A673 (cell line): ENCODE measurements around the gene SNX27. TPM values are rescaled to one million over a fixed set of nuclear protein-coding genes. Genes with fewer than 3 reads are reported as not detected.

Experiments used
- BruUV-seq: library from RNA; stranded (reverse); fragments of 400-500 nt; replicated peaks from 2 replicates; lab custom pipeline; 2021; lab: Mats Ljungman, UMichigan
- CTCF ChIA-PET: fragments of 300-600 bp; sonication (Branson Sonifier 250); formaldehyde crosslinking; loops from one replicate; lab custom pipeline; 2022; ENCODE audit warnings: antibody characterized with exemption; lab: Charles Lee
- POLR2A ChIA-PET: fragments of 300-600 bp; sonication (Branson Sonifier 250); formaldehyde crosslinking; loops from one replicate; lab custom pipeline; 2022; ENCODE audit warnings: antibody characterized with exemption; ENCODE audit not compliant: low non-redundant PET; lab: Charles Lee
- DNase-seq: peaks from one replicate; pipeline ENCODE4 v3.0.0-alpha.2; 2015; ENCODE audit warnings: low spot score
- H3K27ac ChIP-seq: fragments of 200-600 bp; sonication (generic); 2 replicates; pipeline ENCODE4 v1.5.1; 2016; ENCODE audit warnings: mixed run types, low read depth, mild to moderate bottlenecking, mixed read lengths, antibody characterized with exemption, low read length; ENCODE audit not compliant: poor library complexity, severe bottlenecking
- H3K27me3 ChIP-seq: fragments of 200-600 bp; sonication (generic); replicated peaks from 2 replicates; pipeline ENCODE4 v1.6.1; 2017; ENCODE audit warnings: mixed run types, low read depth, mild to moderate bottlenecking, mixed read lengths, antibody characterized with exemption, low read length; ENCODE audit not compliant: insufficient read depth, poor library complexity
- H3K36me3 ChIP-seq: fragments of 200-600 bp; sonication (generic); 2 replicates; pipeline ENCODE4 v1.6.1; 2016; ENCODE audit warnings: mixed run types, mild to moderate bottlenecking, mixed read lengths, antibody characterized with exemption, low read length; ENCODE audit not compliant: insufficient read depth, poor library complexity, severe bottlenecking
- H3K4me1 ChIP-seq: fragments of 200-600 bp; sonication (generic); 2 replicates; pipeline ENCODE4 v1.6.1; 2017; ENCODE audit warnings: mixed run types, mild to moderate bottlenecking, mixed read lengths, antibody characterized with exemption, low read length; ENCODE audit not compliant: insufficient read depth, poor library complexity, severe bottlenecking
- H3K4me3 ChIP-seq: fragments of 200-600 bp; sonication (generic); 2 replicates; pipeline ENCODE4 v1.5.1; 2016; ENCODE audit warnings: low read depth, mixed run types, mild to moderate bottlenecking, mixed read lengths, low read length; ENCODE audit not compliant: poor library complexity, severe bottlenecking
- H3K9me3 ChIP-seq: fragments of 200-600 bp; sonication (generic); 2 replicates; pipeline ENCODE4 v1.6.1; 2016; ENCODE audit warnings: mixed run types, low read depth, mild to moderate bottlenecking, mixed read lengths, antibody characterized with exemption, low read length; ENCODE audit not compliant: poor library complexity, severe bottlenecking
- CTCF ChIP-seq: fragments of 300-800, 200-600 bp; sonication (generic); conservative IDR thresholded peaks from 2 replicates; pipeline ENCODE4 v1.5.1; 2017; ENCODE audit warnings: low read depth, mild to moderate bottlenecking, antibody characterized with exemption, low read length, moderate library complexity, mixed read lengths
- EZH2 ChIP-seq: fragments of 200-600 bp; sonication (generic); IDR thresholded peaks from 2 replicates; pipeline ENCODE4 v1.6.1; 2017; ENCODE audit warnings: borderline replicate concordance, low read depth, mild to moderate bottlenecking, mixed read lengths, antibody characterized with exemption, low read length; ENCODE audit not compliant: poor library complexity, severe bottlenecking
- intact Hi-C: fragments of 100-400 bp; cut with micrococcal nuclease; formaldehyde crosslinking; loops from one replicate; pipeline ENCODE4 v1.10.0; 2022; ENCODE audit not compliant: unreplicated experiment
- total RNA-seq: library from RNA; stranded (reverse); gene quantifications from 2 replicates; pipeline ENCODE4 v1.2.3, GENCODE V29; 2021

SNX27 gene
- total RNA-seq, 1 experiment from 2014 or later: 45.9 TPM

- POLR2A ChIA-PET: no interaction called here
- no peak for DNase-seq
- Histone ChIP-seq H3K4me1 (no peaks in the 10 kb centered on the region), H3K27me3 (peaks cover 37% of the 10 kb centered on the region), H3K36me3 (no peaks in the 10 kb centered on the region), H3K9me3 (peaks cover 7% of the 10 kb centered on the region), H3K27ac (no peak overlapping the region), H3K4me3 (no peak overlapping the region)
- CTCF ChIA-PET: interaction anchor here (0.7 kb wide), 1 partner anchor 69 kb away, joined by 3 read pairs; no protein-coding TSS in a partner anchor
- intact Hi-C loops: loop anchor here (5.0 kb wide), 1 partner anchor 147 kb away; no protein-coding TSS in a partner anchor
- TF ChIP-seq EZH2: no peak
- TF ChIP-seq CTCF: no peak
- BruUV-seq: no TSS peak
Observed at GRCh38 chr1:151739590-151740355, 127.9 kb downstream of the SNX27 start.

GRCh38 chr1:151741516-151741915, 129.7 kb downstream of the SNX27 start:
- H3K36me3 ChIP-seq: no peaks in the 10 kb centered on the region
- intact Hi-C loops: no loop called here
- ChIA-PET CTCF (no interaction called here), POLR2A (no interaction called here)
- no TSS peak for BruUV-seq
- peaks cover 7% of the 10 kb centered on the region for H3K9me3 ChIP-seq
- no peak for TF ChIP-seq CTCF
- no peak for TF ChIP-seq EZH2
- H3K4me1 ChIP-seq: no peaks in the 10 kb centered on the region
- no peak for DNase-seq
- H3K27me3 ChIP-seq: peaks cover 53% of the 10 kb centered on the region
- no peak overlapping the region for H3K4me3 ChIP-seq
- H3K27ac ChIP-seq: no peak overlapping the region

Other genes with a start within 250 kb of the SNX27 start
- gene SELENBP1, start 239.3 kb upstream of the SNX27 start, total RNA-seq: 0.50 TPM in 1 of 2 replicates, not detected in the other
- 553 and 565 TPM in 2 replicates for gene PSMB4, start 212.5 kb upstream of the SNX27 start, total RNA-seq
- gene POGZ, start 152.6 kb upstream of the SNX27 start, total RNA-seq: 98.4 and 102 TPM in 2 replicates
- 2.6 and 4.1 TPM in 2 replicates for gene CGN, start 100.7 kb upstream of the SNX27 start, total RNA-seq
- gene TUFT1, start 71.7 kb upstream of the SNX27 start, total RNA-seq: 2.6 and 4.4 TPM in 2 replicates
- gene CELF3, start 104.8 kb downstream of the SNX27 start, total RNA-seq: 0.15 TPM in 1 of 2 replicates, not detected in the other
- not detected in 2 replicates for gene RIIAD1, start 109.5 kb downstream of the SNX27 start, total RNA-seq
- gene MRPL9, start 151.4 kb downstream of the SNX27 start, total RNA-seq: 132 and 143 TPM in 2 replicates
- gene TDRKH, start 178.4 kb downstream of the SNX27 start, total RNA-seq: 2.1 and 3.2 TPM in 2 replicates
- gene LINGO4, start 193.4 kb downstream of the SNX27 start, total RNA-seq: not detected in 2 replicates
- not detected in 2 replicates for gene RORC, start 219.8 kb downstream of the SNX27 start, total RNA-seq
- not detected in 2 replicates for gene C2CD4D, start 227.8 kb downstream of the SNX27 start, total RNA-seq
- not detected in 2 replicates for gene THEM5, start 241.7 kb downstream of the SNX27 start, total RNA-seq